ENCODE results near the gene HOOK2.

DNA sequence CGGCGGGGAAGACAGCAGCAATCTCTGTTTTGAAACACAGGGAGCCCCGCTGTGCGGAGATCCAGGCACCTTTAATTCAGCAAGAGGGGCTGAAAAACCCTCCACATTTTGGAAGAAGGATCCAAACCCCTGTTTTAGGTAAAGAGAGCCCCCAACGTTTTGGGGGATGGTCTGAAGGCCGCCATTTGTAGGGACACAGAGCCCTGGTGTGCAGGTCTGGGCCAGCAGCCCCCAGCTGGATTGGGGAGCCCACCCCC is 3.5 kb upstream of the HOOK2 start:
- TF ChIP-seq, protein P1, sequence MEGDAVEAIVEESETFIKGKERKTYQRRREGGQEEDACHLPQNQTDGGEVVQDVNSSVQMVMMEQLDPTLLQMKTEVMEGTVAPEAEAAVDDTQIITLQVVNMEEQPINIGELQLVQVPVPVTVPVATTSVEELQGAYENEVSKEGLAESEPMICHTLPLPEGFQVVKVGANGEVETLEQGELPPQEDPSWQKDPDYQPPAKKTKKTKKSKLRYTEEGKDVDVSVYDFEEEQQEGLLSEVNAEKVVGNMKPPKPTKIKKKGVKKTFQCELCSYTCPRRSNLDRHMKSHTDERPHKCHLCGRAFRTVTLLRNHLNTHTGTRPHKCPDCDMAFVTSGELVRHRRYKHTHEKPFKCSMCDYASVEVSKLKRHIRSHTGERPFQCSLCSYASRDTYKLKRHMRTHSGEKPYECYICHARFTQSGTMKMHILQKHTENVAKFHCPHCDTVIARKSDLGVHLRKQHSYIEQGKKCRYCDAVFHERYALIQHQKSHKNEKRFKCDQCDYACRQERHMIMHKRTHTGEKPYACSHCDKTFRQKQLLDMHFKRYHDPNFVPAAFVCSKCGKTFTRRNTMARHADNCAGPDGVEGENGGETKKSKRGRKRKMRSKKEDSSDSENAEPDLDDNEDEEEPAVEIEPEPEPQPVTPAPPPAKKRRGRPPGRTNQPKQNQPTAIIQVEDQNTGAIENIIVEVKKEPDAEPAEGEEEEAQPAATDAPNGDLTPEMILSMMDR (IDR thresholded peaks at IDR 0.05), result no peak
- TF ChIP-seq POLR2AphosphoS5 (IDR thresholded peaks at IDR 0.05), result no peak

Measured in suprapubic skin (tissue), 3 donors.